Osteoblast (primary cell): ENCODE results near the gene LMOD3. TPM values are rescaled to one million over a fixed set of nuclear protein-coding genes. Genes with fewer than 3 reads are reported as not detected.

Source experiments
- DNase-seq: peaks from one replicate; pipeline ENCODE4 v3.0.0; 2011; ENCODE audit warnings: low spot score, mixed read lengths; ENCODE audit not compliant: insufficient read length; ENCODE audit errors: missing footprints
- H2AFZ ChIP-seq: 2 replicates; pipeline ENCODE4 v1.6.0; 2011; ENCODE audit warnings: mild to moderate bottlenecking, low read length
- H3K27ac ChIP-seq: 2 replicates; pipeline ENCODE4 v1.5.1; 2011; ENCODE audit warnings: mild to moderate bottlenecking, low read depth, low read length, moderate library complexity
- H3K27me3 ChIP-seq: 2 replicates; pipeline ENCODE4 v1.6.0; 2012; ENCODE audit warnings: mild to moderate bottlenecking, control low read depth, inconsistent platforms, low read length, moderate library complexity; ENCODE audit not compliant: insufficient read depth
- H3K36me3 ChIP-seq: 2 replicates; pipeline ENCODE4 v1.5.1; 2011; ENCODE audit warnings: mild to moderate bottlenecking, low read length, control low read depth, moderate library complexity; ENCODE audit not compliant: insufficient read depth
- H3K4me1 ChIP-seq: 2 replicates; pipeline ENCODE4 v1.5.1; 2011; ENCODE audit warnings: mild to moderate bottlenecking, low read length, control low read depth, moderate library complexity; ENCODE audit not compliant: insufficient read depth
- H3K4me2 ChIP-seq: 2 replicates; pipeline ENCODE4 v1.6.0; 2011; ENCODE audit warnings: mild to moderate bottlenecking, low read length; ENCODE audit not compliant: insufficient read depth
- H3K4me3 ChIP-seq: fragments of 200-600 bp; sonication (generic); 3 replicates; pipeline ENCODE4 v1.5.1; 2012; ENCODE audit warnings: mild to moderate bottlenecking, low read length, inconsistent platforms; ENCODE audit not compliant: insufficient read depth
- H3K79me2 ChIP-seq: 2 replicates; pipeline ENCODE4 v1.6.0; 2012; ENCODE audit warnings: mild to moderate bottlenecking, low read length, control low read depth, inconsistent platforms; ENCODE audit not compliant: insufficient read depth
- H3K9me3 ChIP-seq: 2 replicates; pipeline ENCODE4 v1.5.1; 2011; ENCODE audit warnings: low read depth, low read length, control low read depth
- H4K20me1 ChIP-seq: 2 replicates; pipeline ENCODE4 v1.6.0; 2012; ENCODE audit warnings: mild to moderate bottlenecking, low read length, control low read depth; ENCODE audit not compliant: insufficient read depth
- CTCF ChIP-seq: IDR thresholded peaks from 2 replicates; pipeline ENCODE4 v1.5.1; 2011; ENCODE audit warnings: mild to moderate bottlenecking, low read depth, low read length, moderate library complexity; ENCODE audit errors: extremely low read depth
- total RNA-seq: library from RNA; depleted of rRNA; stranded (reverse); fragments of >200 nt; gene quantifications from 2 replicates; pipeline ENCODE4 v1.2.3, GENCODE V29; 2012

The LMOD3 gene
- total RNA-seq, 1 donor = not detected

DNA sequence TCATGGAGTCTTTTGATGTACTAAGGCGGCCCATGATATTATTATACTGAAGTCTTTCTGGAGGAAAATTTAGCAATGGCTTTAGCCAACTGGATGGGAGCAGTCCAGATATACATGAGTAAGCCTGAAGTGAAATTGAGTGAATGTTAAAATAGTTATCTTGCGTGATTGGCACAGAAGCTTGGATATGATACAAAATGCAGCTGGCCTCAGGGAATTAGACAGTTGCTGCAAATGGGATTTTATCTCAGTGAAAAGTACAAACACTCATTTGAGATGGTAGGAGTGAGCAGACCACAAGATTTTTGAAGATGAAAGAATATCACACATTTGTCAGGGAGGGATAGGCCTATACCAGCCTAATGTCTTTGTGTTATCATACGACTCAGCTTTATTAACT is 8.9 kb downstream of the LMOD3 start:
- TF ChIP-seq CTCF = no peak

GRCh38 chr3:69110941-69111546 is 11.4 kb downstream of the LMOD3 start:
- no peak overlapping the region for H3K4me2 ChIP-seq
- no peak for TF ChIP-seq CTCF
- H3K4me1 ChIP-seq = peaks cover 41% of the 10 kb centered on the region
- H3K27me3 ChIP-seq = no peaks in the 10 kb centered on the region
- H3K36me3 ChIP-seq = no peaks in the 10 kb centered on the region
- DNase-seq = no peak
- no peak overlapping the region for H3K27ac ChIP-seq
- H3K9me3 ChIP-seq = no peaks in the 10 kb centered on the region
- H3K79me2 ChIP-seq = no peaks in the 10 kb centered on the region
- H4K20me1 ChIP-seq = no peaks in the 10 kb centered on the region
- H3K4me3 ChIP-seq = no peak overlapping the region
- no peak overlapping the region for H2AFZ ChIP-seq

More for the DNA sequence above, 8.9 kb downstream of the LMOD3 start:
- Histone ChIP-seq H3K4me2 (peak overlapping the region; percentile 49), H2AFZ (no peak overlapping the region), H3K4me3 (no peak overlapping the region), H3K9me3 (no peaks in the 10 kb centered on the region), H3K27me3 (no peaks in the 10 kb centered on the region), H3K27ac (peak overlapping the region; percentile 43), H3K79me2 (no peaks in the 10 kb centered on the region), H3K4me1 (peaks cover 37% of the 10 kb centered on the region), H4K20me1 (no peaks in the 10 kb centered on the region), H3K36me3 (no peaks in the 10 kb centered on the region)
- DNase-seq = no peak

GRCh38 chr3:69108811-69109210 is 13.6 kb downstream of the LMOD3 start:
- no peaks in the 10 kb centered on the region for H3K9me3 ChIP-seq
- H3K36me3 ChIP-seq = peaks cover 9% of the 10 kb centered on the region
- DNase-seq = no peak

GRCh38 chr3:69107841-69108240 is 14.6 kb downstream of the LMOD3 start:
- Histone ChIP-seq H3K4me1 (peaks cover 37% of the 10 kb centered on the region), H3K36me3 (peaks cover 17% of the 10 kb centered on the region), H3K27me3 (no peaks in the 10 kb centered on the region), H3K4me3 (no peak overlapping the region), H3K9me3 (no peaks in the 10 kb centered on the region), H3K4me2 (no peak overlapping the region), H4K20me1 (no peaks in the 10 kb centered on the region), H3K27ac (no peak overlapping the region), H3K79me2 (peaks cover 5% of the 10 kb centered on the region), H2AFZ (no peak overlapping the region)
- no peak for TF ChIP-seq CTCF
- DNase-seq = no peak

More at GRCh38 chr3:69108811-69109210, 13.6 kb downstream of the LMOD3 start:
- Histone ChIP-seq H4K20me1 (no peaks in the 10 kb centered on the region), H3K4me3 (no peak overlapping the region), H2AFZ (no peak overlapping the region), H3K79me2 (no peaks in the 10 kb centered on the region), H3K27me3 (no peaks in the 10 kb centered on the region), H3K4me1 (peaks cover 45% of the 10 kb centered on the region), H3K27ac (no peak overlapping the region), H3K4me2 (no peak overlapping the region)
- TF ChIP-seq CTCF = no peak
